ENCODE measurements around the gene NDRG3. TPM values are rescaled to one million over a fixed set of nuclear protein-coding genes. Genes with fewer than 3 reads are reported as not detected.

NDRG3 gene
- polyA plus RNA-seq, 1 of the 3 experiments (the other 2 are of a cell fraction) = 20.5 TPM

DNA sequence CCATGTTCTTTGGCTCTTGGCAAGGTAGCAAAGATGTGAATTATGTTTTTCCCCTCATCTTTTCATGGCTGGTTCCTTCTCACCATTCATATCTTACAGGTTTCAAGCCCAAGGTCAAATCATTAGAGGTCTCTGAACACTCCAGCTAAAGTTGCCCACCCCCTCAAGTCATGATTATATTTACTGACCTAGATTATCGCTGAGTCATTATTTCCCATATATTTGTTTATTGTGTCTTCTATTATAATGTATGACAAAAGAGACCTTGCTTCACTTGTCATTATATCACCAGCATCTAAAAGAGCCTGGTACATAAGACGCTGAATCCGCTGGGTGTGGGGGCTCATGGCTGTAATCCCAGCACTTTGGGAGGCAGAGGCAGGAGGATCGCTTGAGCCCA lies 15.2 kb upstream of the NDRG3 start:
- Histone ChIP-seq H3K27me3 (ENCODE audit: insufficient read depth) (no peaks in the 10 kb centered on the region), H3K9me3 (no peaks in the 10 kb centered on the region), H4K20me1 (ENCODE audit: insufficient read depth) (no peaks in the 10 kb centered on the region), H3K9ac (no peak overlapping the region), H3K4me1 (ENCODE audit: control insufficient read depth in 1 of 2, insufficient read depth in 2 of 2, low read depth in 1 of 2, low read length in 1 of 2) (no peaks in the 10 kb centered on the region), H3K79me2 (ENCODE audit: insufficient read depth) (no peaks in the 10 kb centered on the region), H3K27ac (ENCODE audit: low read depth in 2 of 2, low read length in 1 of 2) (no peak overlapping the region), H3K36me3 (replicated peaks in 1 of 2; ENCODE audit: control insufficient read depth in 1 of 2, insufficient read depth in 2 of 2, low read length in 1 of 2) (peaks cover 0 to 23% of the 10 kb centered on the region in 2 experiments), H3F3A (replicated peaks; ENCODE audit: insufficient read depth) (peaks cover 6% of the 10 kb centered on the region), H3K4me2 (no peak overlapping the region), H3K9me2 (no peaks in the 10 kb centered on the region), H3K4me3 (ENCODE audit: low read depth in 2 of 2, low read length in 1 of 2) (no peak overlapping the region), H2AFZ (ENCODE audit: low read depth) (no peak overlapping the region)
- TF ChIP-seq TEAD4 (IDR thresholded peaks at IDR 0.05; ENCODE audit: borderline replicate concordance, insufficient read depth) (no peak), PBX3 (IDR thresholded peaks at IDR 0.05) (no peak), EZH2phosphoT487 (IDR thresholded peaks at IDR 0.05; ENCODE audit: borderline replicate concordance, low read depth) (no peak), TAF1 (IDR thresholded peaks at IDR 0.05; ENCODE audit: borderline replicate concordance, low read depth, low read length) (no peak), YY1 (IDR thresholded peaks at IDR 0.05; ENCODE audit: low read depth) (no peak), RXRA (IDR thresholded peaks at IDR 0.05; ENCODE audit: borderline replicate concordance, low read depth) (no peak), POLR2AphosphoS5 (IDR thresholded peaks at IDR 0.05; ENCODE audit: low read depth, low read length) (no peak), RCOR1 (IDR thresholded peaks at IDR 0.05; ENCODE audit: low read length) (no peak), NRF1 (IDR thresholded peaks at IDR 0.05; ENCODE audit: low read depth, low read length) (no peak), EP300 (IDR thresholded peaks at IDR 0.05; ENCODE audit: borderline replicate concordance in 1 of 2, low read depth in 1 of 2, low read length in 1 of 2) (no peak), ELF1 (IDR thresholded peaks at IDR 0.05) (no peak), CHD2 (IDR thresholded peaks at IDR 0.05; ENCODE audit: low read length, partially characterized antibody) (no peak), REST (IDR thresholded peaks at IDR 0.05; ENCODE audit: low read depth, low read length) (no peak), SIN3A (IDR thresholded peaks at IDR 0.05; ENCODE audit: borderline replicate concordance, low read depth, low read length) (no peak), ZBTB33 (IDR thresholded peaks at IDR 0.05; ENCODE audit: borderline replicate concordance, low read depth) (no peak), FOXJ3 (CRISPR knock-in tag; IDR thresholded peaks at IDR 0.05) (no peak), FOXM1 (IDR thresholded peaks at IDR 0.05; ENCODE audit: low read depth) (no peak), SMC3 (IDR thresholded peaks at IDR 0.05; ENCODE audit: low read depth, low read length) (no peak)
- TF ChIP-seq, protein P1, sequence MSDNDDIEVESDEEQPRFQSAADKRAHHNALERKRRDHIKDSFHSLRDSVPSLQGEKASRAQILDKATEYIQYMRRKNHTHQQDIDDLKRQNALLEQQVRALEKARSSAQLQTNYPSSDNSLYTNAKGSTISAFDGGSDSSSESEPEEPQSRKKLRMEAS (IDR thresholded peaks at IDR 0.05; ENCODE audit: low read depth) = no peak
- DNase-seq = no peak
- CTCF ChIA-PET = no interaction called here
- 94% methylated on average over 4 of the region's 4 CpGs for WGBS (ENCODE audit: low lambda C conversion rate)
- POLR2A ChIA-PET = no interaction called here
